VCaP (cell line): ENCODE measurements around the gene FRMPD1.

Experiments used
- H3K27ac ChIP-seq: fragments of 450-650 bp; 2 replicates; pipeline ENCODE4 v1.5.1; 2017
- TF ChIP-seq, protein P1 (sequence below): fragments of 450-650 bp; conservative IDR thresholded peaks from 2 replicates; pipeline ENCODE4 v1.5.1; 2017; ENCODE audit warnings: mild to moderate bottlenecking, moderate library complexity

The FRMPD1 gene

DNA sequence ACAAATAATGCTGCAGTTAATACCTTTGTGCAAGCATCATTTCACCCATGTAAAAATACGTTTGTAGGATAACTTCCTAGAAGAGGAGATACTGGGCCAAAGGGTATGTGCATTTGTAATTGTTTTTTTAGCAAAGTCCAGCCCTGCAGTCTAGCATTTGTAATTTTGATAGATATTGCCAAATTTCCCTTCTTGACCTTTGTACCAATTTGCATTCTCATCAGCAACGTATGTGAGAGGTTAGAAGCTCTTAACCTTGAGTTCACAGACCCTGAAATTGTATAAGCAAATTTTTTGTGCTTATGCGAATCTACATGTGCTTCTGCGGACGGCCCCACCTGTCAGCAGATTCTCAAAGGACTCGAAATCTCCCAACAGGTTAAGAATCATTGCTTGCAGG is 39.7 kb upstream of the FRMPD1 start:
- TF ChIP-seq, protein P1, sequence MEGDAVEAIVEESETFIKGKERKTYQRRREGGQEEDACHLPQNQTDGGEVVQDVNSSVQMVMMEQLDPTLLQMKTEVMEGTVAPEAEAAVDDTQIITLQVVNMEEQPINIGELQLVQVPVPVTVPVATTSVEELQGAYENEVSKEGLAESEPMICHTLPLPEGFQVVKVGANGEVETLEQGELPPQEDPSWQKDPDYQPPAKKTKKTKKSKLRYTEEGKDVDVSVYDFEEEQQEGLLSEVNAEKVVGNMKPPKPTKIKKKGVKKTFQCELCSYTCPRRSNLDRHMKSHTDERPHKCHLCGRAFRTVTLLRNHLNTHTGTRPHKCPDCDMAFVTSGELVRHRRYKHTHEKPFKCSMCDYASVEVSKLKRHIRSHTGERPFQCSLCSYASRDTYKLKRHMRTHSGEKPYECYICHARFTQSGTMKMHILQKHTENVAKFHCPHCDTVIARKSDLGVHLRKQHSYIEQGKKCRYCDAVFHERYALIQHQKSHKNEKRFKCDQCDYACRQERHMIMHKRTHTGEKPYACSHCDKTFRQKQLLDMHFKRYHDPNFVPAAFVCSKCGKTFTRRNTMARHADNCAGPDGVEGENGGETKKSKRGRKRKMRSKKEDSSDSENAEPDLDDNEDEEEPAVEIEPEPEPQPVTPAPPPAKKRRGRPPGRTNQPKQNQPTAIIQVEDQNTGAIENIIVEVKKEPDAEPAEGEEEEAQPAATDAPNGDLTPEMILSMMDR, result no peak
- no peak overlapping the region for H3K27ac ChIP-seq

DNA sequence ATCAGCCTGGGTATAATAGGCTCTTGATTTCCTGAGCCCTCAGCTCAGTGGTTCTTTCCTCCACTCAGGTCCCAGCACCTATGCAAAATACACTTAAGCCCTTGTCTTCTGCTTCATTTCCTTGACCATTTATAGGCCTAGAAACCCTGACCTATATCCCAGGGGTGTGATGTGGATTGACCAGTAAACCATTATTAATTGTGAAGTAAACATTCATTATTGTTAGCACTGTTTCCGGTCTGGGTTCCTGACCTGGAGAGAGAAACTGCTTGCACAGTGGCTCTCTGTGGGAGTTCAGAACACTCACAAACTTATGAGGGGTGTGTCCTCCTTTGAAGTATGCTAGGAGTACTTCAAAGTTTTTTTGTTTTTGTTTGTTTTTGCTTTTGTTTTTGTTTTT is 38.8 kb upstream of the FRMPD1 start:
- H3K27ac ChIP-seq, result no peak overlapping the region
- TF ChIP-seq, protein P1, result no peak

DNA sequence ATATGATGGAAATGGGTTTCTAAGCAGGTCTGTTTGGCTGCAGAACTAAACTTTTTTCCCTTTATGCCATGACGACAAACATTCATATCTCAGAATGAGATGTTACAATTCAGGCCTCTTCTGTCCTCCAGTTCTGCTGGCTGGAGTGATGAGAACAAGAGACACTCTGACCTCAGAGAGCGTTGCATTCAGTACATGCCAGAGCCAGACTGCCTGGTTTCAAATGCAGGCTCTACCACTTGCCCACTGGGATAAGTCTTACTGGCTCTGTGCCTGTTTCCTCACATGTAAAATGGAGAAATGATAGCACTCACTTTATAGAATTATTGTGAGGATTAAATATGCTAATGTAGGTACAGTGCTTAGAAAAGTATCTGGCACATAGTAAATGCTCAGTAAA is 33.6 kb upstream of the FRMPD1 start:
- no peak overlapping the region for H3K27ac ChIP-seq
- TF ChIP-seq, protein P1, result no peak

GRCh38 chr9:37617832-37618231 is 32.9 kb upstream of the FRMPD1 start:
- TF ChIP-seq, protein P1, result no peak
- H3K27ac ChIP-seq, result no peak overlapping the region

- TF ChIP-seq, protein P1, result no peak
- H3K27ac ChIP-seq, result no peak overlapping the region
These were observed 31.9 kb upstream of the FRMPD1 start for GRCh38 chr9:37618817-37619216.

GRCh38 chr9:37619806-37620205 is 30.9 kb upstream of the FRMPD1 start:
- H3K27ac ChIP-seq, result no peak overlapping the region
- TF ChIP-seq, protein P1, result no peak

- no peak overlapping the region for H3K27ac ChIP-seq
- TF ChIP-seq, protein P1, result no peak
These were observed 30.4 kb upstream of the FRMPD1 start for GRCh38 chr9:37620396-37620795.
